BJ (cell line): ENCODE results near the gene CDH11. TPM values are rescaled to one million over a fixed set of nuclear protein-coding genes. Genes with fewer than 3 reads are reported as not detected.

Source experiments
- CTCF ChIA-PET: fragments of 350-600 bp; formaldehyde crosslinking; extraction: SDS; loops from one replicate; lab custom pipeline; 2021; ENCODE audit warnings: antibody characterized with exemption, inconsistent platforms; lab: Yijun Ruan, JAX
- POLR2A ChIA-PET: fragments of 300-600 bp; sonication (Branson Sonifier 250); formaldehyde crosslinking; extraction: SDS; loops from one replicate; lab custom pipeline; 2021; ENCODE audit warnings: antibody characterized with exemption; lab: Charles Lee
- DNase-seq: peaks from one replicate; pipeline ENCODE4 v3.0.0-alpha.2; 2011; ENCODE audit warnings: low read depth
- H3K27me3 ChIP-seq: 2 replicates; pipeline ENCODE4 v1.6.0; 2011; ENCODE audit warnings: low read length; ENCODE audit not compliant: control insufficient read depth, insufficient read depth
- H3K36me3 ChIP-seq: 2 replicates; pipeline ENCODE4 v1.5.1; 2011; ENCODE audit warnings: low read length; ENCODE audit not compliant: control insufficient read depth, insufficient read depth
- H3K4me3 ChIP-seq: 2 replicates; pipeline ENCODE4 v1.5.1; 2011; ENCODE audit warnings: low read depth, mild to moderate bottlenecking, control low read depth, low read length
- polyA plus RNA-seq: library from polyadenylated mRNA; depleted of rRNA; stranded (reverse); fragments of >200 nt; gene quantifications from 2 replicates; pipeline ENCODE4 v1.2.3, GENCODE V29; 2011
- TF ChIP-seq, protein P1 (sequence below): IDR thresholded peaks from 2 replicates; pipeline ENCODE4 v1.5.1; 2011; ENCODE audit warnings: low read depth, mild to moderate bottlenecking, control low read depth, inconsistent platforms, low read length, moderate library complexity; ENCODE audit not compliant: insufficient read depth

Gene CDH11
- polyA plus RNA-seq, 1 experiment = 589 TPM

DNA sequence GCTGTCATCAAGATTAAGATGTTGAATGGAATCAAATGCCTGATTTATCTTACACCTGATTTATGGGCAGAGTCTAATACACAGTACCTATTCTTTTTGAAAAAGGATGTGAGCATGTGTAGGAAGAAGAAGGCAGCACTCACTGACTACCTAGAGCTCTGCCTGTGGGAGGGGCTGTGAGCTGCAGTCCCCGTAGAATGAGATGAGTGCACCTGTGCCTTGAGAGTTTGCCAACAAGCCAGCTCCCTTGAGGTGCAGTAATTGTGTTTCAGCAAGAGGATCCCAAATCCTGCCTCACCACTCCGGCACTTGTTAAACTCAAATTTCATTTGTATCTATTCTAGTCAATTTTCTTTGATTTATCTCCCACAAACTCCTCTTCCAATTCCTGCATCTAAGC lies 46.0 kb downstream of the CDH11 start:
- H3K4me3 ChIP-seq = no peak overlapping the region
- no peak for DNase-seq
- POLR2A ChIA-PET = no interaction called here
- TF ChIP-seq, protein P1, sequence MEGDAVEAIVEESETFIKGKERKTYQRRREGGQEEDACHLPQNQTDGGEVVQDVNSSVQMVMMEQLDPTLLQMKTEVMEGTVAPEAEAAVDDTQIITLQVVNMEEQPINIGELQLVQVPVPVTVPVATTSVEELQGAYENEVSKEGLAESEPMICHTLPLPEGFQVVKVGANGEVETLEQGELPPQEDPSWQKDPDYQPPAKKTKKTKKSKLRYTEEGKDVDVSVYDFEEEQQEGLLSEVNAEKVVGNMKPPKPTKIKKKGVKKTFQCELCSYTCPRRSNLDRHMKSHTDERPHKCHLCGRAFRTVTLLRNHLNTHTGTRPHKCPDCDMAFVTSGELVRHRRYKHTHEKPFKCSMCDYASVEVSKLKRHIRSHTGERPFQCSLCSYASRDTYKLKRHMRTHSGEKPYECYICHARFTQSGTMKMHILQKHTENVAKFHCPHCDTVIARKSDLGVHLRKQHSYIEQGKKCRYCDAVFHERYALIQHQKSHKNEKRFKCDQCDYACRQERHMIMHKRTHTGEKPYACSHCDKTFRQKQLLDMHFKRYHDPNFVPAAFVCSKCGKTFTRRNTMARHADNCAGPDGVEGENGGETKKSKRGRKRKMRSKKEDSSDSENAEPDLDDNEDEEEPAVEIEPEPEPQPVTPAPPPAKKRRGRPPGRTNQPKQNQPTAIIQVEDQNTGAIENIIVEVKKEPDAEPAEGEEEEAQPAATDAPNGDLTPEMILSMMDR = no peak
- CTCF ChIA-PET = no interaction called here
- peaks cover 7% of the 10 kb centered on the region for H3K36me3 ChIP-seq
- no peaks in the 10 kb centered on the region for H3K27me3 ChIP-seq

DNA sequence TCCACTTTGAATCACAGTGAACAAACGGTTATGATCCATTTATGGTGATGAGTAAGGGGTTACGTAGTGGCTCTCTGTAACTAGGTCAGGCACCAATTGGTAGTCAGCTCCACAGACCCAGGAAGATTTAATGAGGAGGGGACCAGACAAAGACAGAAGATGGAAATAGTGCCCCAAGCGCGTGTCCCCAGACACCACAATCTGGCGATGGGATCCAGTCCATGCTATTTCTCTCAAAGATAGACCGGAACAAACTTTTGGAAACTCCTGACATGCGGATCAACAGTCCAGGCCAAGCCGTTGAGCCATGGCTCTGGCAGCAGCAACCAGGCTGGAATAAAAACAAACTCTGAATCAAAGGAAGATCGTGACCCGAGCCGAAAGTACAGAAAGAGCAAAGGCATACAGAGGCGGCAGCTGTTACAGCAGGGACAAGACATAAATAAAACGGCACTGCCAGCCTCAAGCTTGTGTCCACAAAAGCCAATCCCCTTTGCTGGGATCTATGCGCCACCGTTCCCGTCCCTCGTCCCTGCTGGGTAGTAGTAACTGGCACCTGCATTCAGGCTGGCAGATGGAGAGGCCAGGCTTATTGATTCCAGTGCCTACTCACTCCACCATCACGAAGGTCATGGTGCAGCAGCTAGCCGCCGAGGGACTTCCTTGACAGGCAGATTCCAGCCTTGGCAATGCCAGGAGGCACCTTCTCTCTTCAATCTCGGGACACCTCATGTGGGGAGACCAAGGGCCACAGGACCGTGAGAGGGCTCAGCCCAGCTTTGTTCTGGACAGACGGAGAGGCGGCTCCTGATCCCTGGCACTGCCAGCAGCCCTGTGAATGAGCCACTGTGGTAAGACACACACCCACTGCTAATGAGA lies 50.2 kb downstream of the CDH11 start:
- H3K36me3 ChIP-seq = peaks cover 7% of the 10 kb centered on the region
- TF ChIP-seq, protein P1 = no peak
- H3K4me3 ChIP-seq = no peak overlapping the region
- ChIA-PET CTCF (no interaction called here), POLR2A (interaction anchor here (0.6 kb wide), 1 partner anchor 9 kb away, joined by 4 read pairs; no protein-coding TSS in a partner anchor)
- DNase-seq = no peak
- H3K27me3 ChIP-seq = no peaks in the 10 kb centered on the region

DNA sequence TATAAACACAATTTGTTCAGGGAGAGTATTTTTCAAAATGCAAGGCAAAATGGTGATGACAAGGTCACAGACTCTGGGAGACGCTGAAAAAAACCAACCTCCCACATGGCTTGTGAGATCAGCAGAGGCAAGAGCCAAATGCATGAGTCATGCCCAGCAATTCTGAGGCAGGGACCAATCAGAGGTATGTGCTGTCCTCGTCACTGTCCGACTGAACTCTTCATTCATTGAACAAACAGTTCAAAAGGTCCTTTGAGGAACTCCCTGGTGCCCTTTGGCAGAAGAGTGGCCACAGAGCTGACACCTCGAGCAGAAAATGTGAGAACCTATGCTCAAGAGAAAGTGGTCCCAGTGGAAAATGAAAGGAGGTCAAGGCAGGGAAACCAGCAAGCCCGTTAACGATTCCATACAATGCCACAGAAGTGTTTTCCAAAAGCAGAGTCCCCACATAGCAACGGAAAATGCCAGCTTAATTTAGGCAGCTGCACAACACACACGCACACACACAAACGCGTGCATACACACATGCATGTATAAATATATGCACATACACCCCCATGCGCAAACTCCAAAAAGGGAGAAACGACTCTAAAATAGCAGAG lies 50.9 kb downstream of the CDH11 start:
- no peak overlapping the region for H3K4me3 ChIP-seq
- peak; percentile 84 for DNase-seq

DNA sequence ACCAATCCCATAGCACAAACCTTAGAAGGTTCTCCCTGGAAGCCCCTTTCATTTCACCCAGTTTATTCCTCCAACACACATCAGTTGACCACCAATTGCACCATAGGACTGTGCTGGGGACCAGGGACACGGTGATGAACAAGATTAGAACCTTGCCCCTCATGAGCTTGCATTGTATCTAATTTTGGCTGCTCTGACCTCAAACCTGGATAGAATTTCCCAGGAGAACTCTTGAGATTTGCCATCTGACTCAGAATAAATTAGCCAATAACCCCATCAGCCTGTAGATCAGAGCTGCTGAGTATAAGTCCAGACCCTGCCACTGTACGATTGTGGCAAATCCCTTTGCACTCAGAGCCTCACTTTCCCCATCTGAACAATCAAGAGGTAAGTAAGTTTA lies 52.1 kb downstream of the CDH11 start:
- no peaks in the 10 kb centered on the region for H3K27me3 ChIP-seq
- DNase-seq = no peak
- CTCF ChIA-PET = no interaction called here
- no peak overlapping the region for H3K4me3 ChIP-seq
- TF ChIP-seq, protein P1 = no peak
- POLR2A ChIA-PET = no interaction called here
- peaks cover 6% of the 10 kb centered on the region; the same call in 1 of the 2 replicates for H3K36me3 ChIP-seq

More for the DNA sequence above, 50.9 kb downstream of the CDH11 start:
- Histone ChIP-seq H3K36me3 (peaks cover 6% of the 10 kb centered on the region), H3K27me3 (no peaks in the 10 kb centered on the region)
- TF ChIP-seq, protein P1 = no peak
- CTCF ChIA-PET = no interaction called here
- POLR2A ChIA-PET = interaction anchor here (0.6 kb wide), 1 partner anchor 10 kb away, joined by 4 read pairs; no protein-coding TSS in a partner anchor

DNA sequence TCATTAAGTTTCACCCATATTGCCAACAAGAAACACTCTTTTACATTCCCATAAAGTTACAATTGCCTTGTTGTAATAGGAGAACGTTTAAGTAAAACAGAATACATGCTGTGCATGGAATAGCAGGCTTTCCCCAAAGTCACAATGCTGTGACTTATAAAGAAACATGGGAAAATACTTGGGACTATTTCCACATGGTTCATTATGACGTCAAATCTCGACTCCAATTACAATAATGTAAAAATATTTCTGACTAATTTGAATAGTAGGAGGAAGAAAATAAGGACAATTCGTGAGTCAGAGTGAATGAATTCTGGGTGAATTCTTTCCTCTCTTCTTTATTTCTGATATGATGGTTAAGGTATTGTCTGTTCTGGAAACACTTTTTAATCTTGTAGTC lies 52.8 kb downstream of the CDH11 start:
- peaks cover 6% of the 10 kb centered on the region for H3K36me3 ChIP-seq
- ChIA-PET POLR2A (no interaction called here), CTCF (no interaction called here)

More for the DNA sequence above, 52.8 kb downstream of the CDH11 start:
- TF ChIP-seq, protein P1 = no peak
- DNase-seq = peak; percentile 89
- Histone ChIP-seq H3K4me3 (no peak overlapping the region), H3K27me3 (no peaks in the 10 kb centered on the region)
